B cell (primary cell): ENCODE results near the gene TMEM30A. TPM values are rescaled to one million over a fixed set of nuclear protein-coding genes. Genes with fewer than 3 reads are reported as not detected.

Experiments
- ATAC-seq: fragments of 200-7000 bp; cut with Tn5 transposase; one replicate; pipeline ENCODE4 v1.10.0; 2021; ENCODE audit warnings: low read depth, mild to moderate bottlenecking, moderate number of reproducible peaks, moderate library complexity
- CTCF ChIA-PET: fragments of 350-600 bp; sonication (Branson Sonifier 250); formaldehyde crosslinking; loops from one replicate; lab custom pipeline; 2021; ENCODE audit warnings: antibody characterized with exemption, inconsistent platforms; lab: Charles Lee
- POLR2A ChIA-PET: fragments of 350-600 bp; sonication (Branson Sonifier 250); formaldehyde crosslinking; loops from one replicate; lab custom pipeline; 2021; ENCODE audit warnings: antibody characterized with exemption; lab: Charles Lee
- DNase-seq: peaks from one replicate; pipeline ENCODE4 v3.0.0; 2013
- H2AFZ ChIP-seq: 2 replicates; pipeline ENCODE4 v1.6.1; 2012; ENCODE audit warnings: mild to moderate bottlenecking, low read depth, low read length; ENCODE audit not compliant: insufficient read depth, poor library complexity, severe bottlenecking
- H3K27ac ChIP-seq, 2 donors: 1 replicate in 1 of 2; 2 replicates in 1 of 2; pipeline ENCODE4 v1.5.1; 2012 to 2013; ENCODE audit warnings: low read length in 2 of 2, mild to moderate bottlenecking in 2 of 2, moderate library complexity in 1 of 2
- H3K27me3 ChIP-seq, 4 experiments: fragments of 200-600 bp in 1 of 4; sonication (generic) in 1 of 4; replicated peaks in 1 of 4; 1 replicate in 2 of 4; 2 replicates in 2 of 4; pipeline versions ENCODE4 v1.6.1 to v1.7.0; 2013 to 2016; ENCODE audit warnings: low read length in 3 of 4, mild to moderate bottlenecking in 2 of 4, mixed read lengths in 1 of 4, moderate library complexity in 1 of 4; ENCODE audit not compliant: insufficient read depth in 4 of 4, control insufficient read depth in 3 of 4; ENCODE audit errors: control extremely low read depth in 1 of 4
- H3K36me3 ChIP-seq, 2 experiments: replicated peaks in 1 of 2; 1 replicate in 1 of 2; 2 replicates in 1 of 2; pipeline versions ENCODE4 v1.6.1 to v1.7.1; 2013; ENCODE audit warnings: low read length in 1 of 2; ENCODE audit not compliant: insufficient read depth in 2 of 2, control insufficient read depth in 1 of 2; ENCODE audit errors: control extremely low read depth in 1 of 2, extremely low read depth in 1 of 2
- H3K4me1 ChIP-seq, 2 donors: fragments of 200-600 bp in 1 of 2; sonication (generic) in 1 of 2; 1 replicate in 1 of 2; 2 replicates in 1 of 2; pipeline versions ENCODE4 v1.5.1 to v1.6.1; 2013 to 2017; ENCODE audit warnings: low read length in 2 of 2; ENCODE audit not compliant: control insufficient read depth in 2 of 2, insufficient read depth in 2 of 2
- H3K4me2 ChIP-seq: replicated peaks from 2 replicates; pipeline ENCODE3; 2012; ENCODE audit warnings: mild to moderate bottlenecking, low read depth, low read length; ENCODE audit not compliant: poor library complexity, severe bottlenecking
- H3K4me3 ChIP-seq, 5 experiments: fragments of 200-600 bp in 1 of 5; sonication (generic) in 1 of 5; 1 replicate in 3 of 5; 2 replicates in 2 of 5; pipeline versions ENCODE4 v1.5.1 to v1.7.0; 2011 to 2016; ENCODE audit warnings: low read length in 4 of 5, mild to moderate bottlenecking in 4 of 5, low read depth in 2 of 5, control low read depth in 1 of 5, moderate library complexity in 1 of 5; ENCODE audit not compliant: insufficient read depth in 1 of 5; ENCODE audit errors: control extremely low read depth in 1 of 5, extremely low read depth in 1 of 5
- H3K79me2 ChIP-seq: fragments of 200-600 bp; sonication (generic); one replicate; pipeline ENCODE4 v1.6.0; 2016; ENCODE audit warnings: low read length; ENCODE audit not compliant: control insufficient read depth, insufficient read depth
- H3K9ac ChIP-seq: fragments of 200-600 bp; sonication (generic); 2 replicates; pipeline ENCODE4 v1.6.1; 2017; ENCODE audit warnings: mild to moderate bottlenecking, low read length, moderate library complexity
- H3K9me3 ChIP-seq, 3 donors: one replicate each; pipeline versions ENCODE4 v1.6.1 to v1.7.1; 2013; ENCODE audit warnings: low read length in 2 of 3; ENCODE audit not compliant: control insufficient read depth in 2 of 3, insufficient read depth in 1 of 3; ENCODE audit errors: control extremely low read depth in 1 of 3
- H4K20me1 ChIP-seq: 2 replicates; pipeline ENCODE4 v1.6.0; 2012; ENCODE audit warnings: mild to moderate bottlenecking, low read length; ENCODE audit not compliant: insufficient read depth, control insufficient read depth, poor library complexity, severe bottlenecking
- H3K27ac Mint-ChIP-seq: one replicate; pipeline ENCODE4 v1.8.0; 2021; ENCODE audit warnings: mixed read lengths
- H3K27me3 Mint-ChIP-seq: one replicate; pipeline ENCODE4 v1.8.0; 2021; ENCODE audit warnings: mixed read lengths
- H3K4me1 Mint-ChIP-seq: one replicate; pipeline ENCODE4 v1.8.0; 2021; ENCODE audit warnings: mixed read lengths
- H3K4me3 Mint-ChIP-seq: one replicate; pipeline ENCODE4 v1.8.0; 2021; ENCODE audit warnings: mixed read lengths
- H3K9me3 Mint-ChIP-seq: one replicate; pipeline ENCODE4 v1.8.0; 2022; ENCODE audit warnings: mixed read lengths; ENCODE audit not compliant: insufficient read depth
- CTCF ChIP-seq: fragments of 200-600 bp; IDR thresholded peaks from one replicate; pipeline ENCODE4 v1.8.0; 2022; ENCODE audit warnings: antibody characterized with exemption, mild to moderate bottlenecking
- EZH2 ChIP-seq: IDR thresholded peaks from 2 replicates; pipeline ENCODE4 v1.6.1; 2012; ENCODE audit warnings: borderline replicate concordance, low read depth, mild to moderate bottlenecking, moderate library complexity, low read length; ENCODE audit not compliant: insufficient read depth, poor library complexity, severe bottlenecking
- WGBS: methylation state at CpG from one replicate; pipeline ENCODE4 v1.1.5; 2013; ENCODE audit warnings: missing lambda C conversion rate; ENCODE audit not compliant: insufficient coverage; 5-methylcytosine and 5-hydroxymethylcytosine counted together
- intact Hi-C: fragments of 100-400 bp; cut with micrococcal nuclease; formaldehyde crosslinking; loops from one replicate; pipeline ENCODE4 v1.10.0; 2022
- polyA plus RNA-seq: library from polyadenylated mRNA; depleted of rRNA; stranded (reverse); fragments of >200 nt; gene quantifications from 2 replicates; pipeline ENCODE4 v1.2.3, GENCODE V29; 2012
- total RNA-seq, 2 donors: library from RNA; stranded (reverse); fragments of 120-200 nt in 1 of 2; gene quantifications; 1 replicate in 1 of 2; 2 replicates in 1 of 2; pipeline versions ENCODE4 v1.2.3 to v1.2.4, GENCODE V29; 2013 to 2022

The TMEM30A gene
- total and polyA plus RNA-seq, 2 donors (not counting 1 experiment from before 2014, with no cell fraction given), result 4.7 to 53.9 TPM

GRCh38 chr6:75317503-75318206, 33.1 kb upstream of the TMEM30A start:
- Histone ChIP-seq H3K79me2 (no peaks in the 10 kb centered on the region), H2AFZ (no peak overlapping the region), H3K27ac (no peak overlapping the region), H3K9me3 (no peaks in the 10 kb centered on the region), H3K36me3 (no peaks in the 10 kb centered on the region), H3K4me1 (no peaks in the 10 kb centered on the region), H3K4me2 (no peak overlapping the region), H4K20me1 (no peaks in the 10 kb centered on the region), H3K9ac (no peak overlapping the region), H3K4me3 (no peak overlapping the region), H3K27me3 (peaks cover 0 to 12% (median 1%) of the 10 kb centered on the region in 4 experiments)
- POLR2A ChIA-PET, result no interaction called here
- H3K4me1 Mint-ChIP-seq, result no peaks in the 10 kb centered on the region
- H3K27ac Mint-ChIP-seq, result no peak overlapping the region
- 72% methylated on average over 4 of the region's 4 CpGs for WGBS
- DNase-seq, result no peak
- CTCF ChIA-PET, result no interaction called here
- H3K4me3 Mint-ChIP-seq, result no peak overlapping the region
- ATAC-seq, result no peak
- no peak for TF ChIP-seq CTCF
- intact Hi-C loops, result no loop called here
- peaks cover 39% of the 10 kb centered on the region for H3K27me3 Mint-ChIP-seq
- no peaks in the 10 kb centered on the region for H3K9me3 Mint-ChIP-seq

- Histone ChIP-seq H3K79me2 (no peaks in the 10 kb centered on the region), H3K4me2 (no peak overlapping the region), H3K9me3 (no peaks in the 10 kb centered on the region), H3K4me1 (no peaks in the 10 kb centered on the region), H3K27ac (no peak overlapping the region), H3K4me3 (no peak overlapping the region), H3K9ac (no peak overlapping the region), H3K36me3 (no peaks in the 10 kb centered on the region), H4K20me1 (no peaks in the 10 kb centered on the region), H2AFZ (no peak overlapping the region), H3K27me3 (peaks cover 0 to 8% (median 1%) of the 10 kb centered on the region in 4 experiments)
- no peak overlapping the region for H3K27ac Mint-ChIP-seq
- no peak for TF ChIP-seq EZH2
- TF ChIP-seq CTCF, result no peak
- no peak for DNase-seq
- POLR2A ChIA-PET, result no interaction called here
- H3K9me3 Mint-ChIP-seq, result no peaks in the 10 kb centered on the region
- H3K4me1 Mint-ChIP-seq, result no peaks in the 10 kb centered on the region
- ATAC-seq, result no peak
- CTCF ChIA-PET, result no interaction called here
- peaks cover 48% of the 10 kb centered on the region for H3K27me3 Mint-ChIP-seq
- intact Hi-C loops, result no loop called here
- no peak overlapping the region for H3K4me3 Mint-ChIP-seq
These were observed 31.4 kb upstream of the TMEM30A start for GRCh38 chr6:75315978-75316377.
